SK-N-SH treated with all-trans-retinoic acid at 6 μM for 48 hours (cell line): ENCODE results near the gene BECN2.

Source experiments
- ATAC-seq: fragments of 200-7000 bp; cut with Tn5 transposase; 3 replicates; pipeline ENCODE4 v1.9.1; 2020; ENCODE audit warnings: mild to moderate bottlenecking, moderate library complexity
- ARNTL ChIP-seq: fragments of 450-650 bp; formaldehyde crosslinking; IDR thresholded peaks from 2 replicates; pipeline ENCODE4 v1.5.0; 2020; ENCODE audit warnings: low read depth, mild to moderate bottlenecking, moderate library complexity, borderline replicate concordance
- BACH2 ChIP-seq: fragments of 250-450 bp; sonication (Bioruptor Pico); IDR thresholded peaks from 2 replicates; pipeline ENCODE4 v1.9.0; 2021; ENCODE audit warnings: mild to moderate bottlenecking, borderline replicate concordance
- CSDC2 ChIP-seq: fragments of 250-450 bp; sonication (Bioruptor Pico); IDR thresholded peaks from 2 replicates; pipeline ENCODE4 v1.5.0; 2020; ENCODE audit warnings: mild to moderate bottlenecking, moderate library complexity
- ESRRG ChIP-seq: fragments of 250-450 bp; sonication (Bioruptor Pico); IDR thresholded peaks from 2 replicates; pipeline ENCODE4 v1.6.1; 2021; ENCODE audit warnings: mild to moderate bottlenecking
- GLIS3 ChIP-seq: fragments of 250-450 bp; sonication (Bioruptor Pico); IDR thresholded peaks from 2 replicates; pipeline ENCODE4 v1.5.0; 2020; ENCODE audit warnings: mild to moderate bottlenecking, moderate library complexity
- ISL1 ChIP-seq: fragments of 250-450 bp; sonication (Bioruptor Pico); IDR thresholded peaks from 2 replicates; pipeline ENCODE4 v2.1.2; 2022; ENCODE audit warnings: mild to moderate bottlenecking, moderate library complexity
- OSR1 ChIP-seq: fragments of 250-450 bp; sonication (Bioruptor Pico); IDR thresholded peaks from 2 replicates; pipeline ENCODE4 v1.8.0; 2022; ENCODE audit warnings: moderate library complexity, mild to moderate bottlenecking, inconsistent platforms
- PATZ1 ChIP-seq: fragments of 250-450 bp; sonication (Bioruptor Pico); IDR thresholded peaks from 2 replicates; pipeline ENCODE4 v1.8.0; 2020; ENCODE audit warnings: mild to moderate bottlenecking, moderate library complexity, borderline replicate concordance
- PPARA ChIP-seq: fragments of 250-450 bp; sonication (Bioruptor Pico); IDR thresholded peaks from 2 replicates; pipeline ENCODE4 v1.5.0; 2020; ENCODE audit warnings: mild to moderate bottlenecking, borderline replicate concordance
- RARB ChIP-seq: fragments of 250-450 bp; sonication (Bioruptor Pico); IDR thresholded peaks from 2 replicates; pipeline ENCODE4 v1.8.0; 2021; ENCODE audit warnings: mild to moderate bottlenecking, moderate library complexity
- SNAI2 ChIP-seq: fragments of 250-450 bp; sonication (Bioruptor Pico); IDR thresholded peaks from 2 replicates; pipeline ENCODE4 v1.5.0; 2020; ENCODE audit warnings: mild to moderate bottlenecking, moderate library complexity
- TCF4 ChIP-seq: fragments of 250-450 bp; sonication (Bioruptor Pico); IDR thresholded peaks from 2 replicates; pipeline ENCODE4 v1.8.0; 2021; ENCODE audit warnings: mild to moderate bottlenecking, moderate library complexity, borderline replicate concordance
- TOX ChIP-seq: fragments of 250-450 bp; sonication (Bioruptor Pico); IDR thresholded peaks from 2 replicates; pipeline ENCODE4 v1.8.0; 2021; ENCODE audit warnings: mild to moderate bottlenecking, moderate library complexity, borderline replicate concordance
- TSHZ2 ChIP-seq: fragments of 250-450 bp; sonication (Bioruptor Pico); IDR thresholded peaks from 2 replicates; pipeline ENCODE4 v1.5.0; 2020; ENCODE audit warnings: mild to moderate bottlenecking, moderate library complexity
- ZC3H10 ChIP-seq: fragments of 250-450 bp; sonication (Bioruptor Pico); IDR thresholded peaks from 2 replicates; pipeline ENCODE4 v1.5.1; 2021; ENCODE audit warnings: mild to moderate bottlenecking, moderate library complexity
- ZFP3 ChIP-seq: fragments of 250-450 bp; sonication (Bioruptor Pico); IDR thresholded peaks from 2 replicates; pipeline ENCODE4 v1.5.0; 2020; ENCODE audit warnings: mild to moderate bottlenecking, moderate library complexity
- ZFP30 ChIP-seq: fragments of 450-650 bp; formaldehyde crosslinking; IDR thresholded peaks from 2 replicates; pipeline ENCODE4 v1.5.0; 2022; ENCODE audit warnings: mild to moderate bottlenecking, moderate library complexity
- ZNF565 ChIP-seq: fragments of 450-650 bp; formaldehyde crosslinking; conservative IDR thresholded peaks from 2 replicates; pipeline ENCODE4 v1.5.0; 2020; ENCODE audit warnings: low read depth, mild to moderate bottlenecking, moderate library complexity
- ZNF70 ChIP-seq: fragments of 450-650 bp; formaldehyde crosslinking; IDR thresholded peaks from 2 replicates; pipeline ENCODE4 v1.5.0; 2020; ENCODE audit warnings: mild to moderate bottlenecking, moderate library complexity
- ZNF8 ChIP-seq: fragments of 450-650 bp; formaldehyde crosslinking; IDR thresholded peaks from 2 replicates; pipeline ENCODE4 v1.5.0; 2020; ENCODE audit warnings: mild to moderate bottlenecking, moderate library complexity
- TF ChIP-seq, protein P1 (sequence below): fragments of 250-450 bp; sonication (Bioruptor Pico); IDR thresholded peaks from 2 replicates; pipeline ENCODE4 v1.5.1; 2020; ENCODE audit warnings: low read depth, mild to moderate bottlenecking, moderate library complexity
- TF ChIP-seq, protein P2 (sequence below): fragments of 250-450 bp; sonication (Bioruptor Pico); IDR thresholded peaks from 2 replicates; pipeline ENCODE4 v1.5.1; 2021; ENCODE audit warnings: mild to moderate bottlenecking, moderate library complexity
- TF ChIP-seq, protein P3 (sequence below): fragments of 250-450 bp; sonication (Bioruptor Pico); IDR thresholded peaks from 2 replicates; pipeline ENCODE4 v1.8.0; 2021; ENCODE audit warnings: low read depth, mild to moderate bottlenecking, moderate library complexity, borderline replicate concordance

BECN2 gene

GRCh38 chr1:241924080-241924808 is 33.3 kb upstream of the BECN2 start:
- ATAC-seq: no peak
- TF ChIP-seq, protein P1, sequence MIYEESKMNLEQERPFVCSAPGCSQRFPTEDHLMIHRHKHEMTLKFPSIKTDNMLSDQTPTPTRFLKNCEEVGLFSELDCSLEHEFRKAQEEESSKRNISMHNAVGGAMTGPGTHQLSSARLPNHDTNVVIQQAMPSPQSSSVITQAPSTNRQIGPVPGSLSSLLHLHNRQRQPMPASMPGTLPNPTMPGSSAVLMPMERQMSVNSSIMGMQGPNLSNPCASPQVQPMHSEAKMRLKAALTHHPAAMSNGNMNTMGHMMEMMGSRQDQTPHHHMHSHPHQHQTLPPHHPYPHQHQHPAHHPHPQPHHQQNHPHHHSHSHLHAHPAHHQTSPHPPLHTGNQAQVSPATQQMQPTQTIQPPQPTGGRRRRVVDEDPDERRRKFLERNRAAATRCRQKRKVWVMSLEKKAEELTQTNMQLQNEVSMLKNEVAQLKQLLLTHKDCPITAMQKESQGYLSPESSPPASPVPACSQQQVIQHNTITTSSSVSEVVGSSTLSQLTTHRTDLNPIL (CRISPR knock-in tag): no peak
- TF ChIP-seq, protein P2, sequence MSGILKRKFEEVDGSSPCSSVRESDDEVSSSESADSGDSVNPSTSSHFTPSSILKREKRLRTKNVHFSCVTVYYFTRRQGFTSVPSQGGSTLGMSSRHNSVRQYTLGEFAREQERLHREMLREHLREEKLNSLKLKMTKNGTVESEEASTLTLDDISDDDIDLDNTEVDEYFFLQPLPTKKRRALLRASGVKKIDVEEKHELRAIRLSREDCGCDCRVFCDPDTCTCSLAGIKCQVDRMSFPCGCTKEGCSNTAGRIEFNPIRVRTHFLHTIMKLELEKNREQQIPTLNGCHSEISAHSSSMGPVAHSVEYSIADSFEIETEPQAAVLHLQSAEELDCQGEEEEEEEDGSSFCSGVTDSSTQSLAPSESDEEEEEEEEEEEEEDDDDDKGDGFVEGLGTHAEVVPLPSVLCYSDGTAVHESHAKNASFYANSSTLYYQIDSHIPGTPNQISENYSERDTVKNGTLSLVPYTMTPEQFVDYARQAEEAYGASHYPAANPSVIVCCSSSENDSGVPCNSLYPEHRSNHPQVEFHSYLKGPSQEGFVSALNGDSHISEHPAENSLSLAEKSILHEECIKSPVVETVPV: no peak
- TF ChIP-seq ZNF70 (CRISPR knock-in tag) (no peak), TSHZ2 (CRISPR knock-in tag) (no peak), ZNF8 (CRISPR knock-in tag) (no peak), ISL1 (no peak), ZFP30 (CRISPR knock-in tag) (no peak), ARNTL (no peak), ESRRG (no peak), GLIS3 (CRISPR knock-in tag) (no peak), RARB (no peak), ZFP3 (CRISPR knock-in tag) (no peak), CSDC2 (CRISPR knock-in tag) (no peak), ZC3H10 (no peak), BACH2 (CRISPR knock-in tag) (no peak), PATZ1 (CRISPR knock-in tag) (no peak), SNAI2 (CRISPR knock-in tag) (no peak)
- TF ChIP-seq, protein P3, sequence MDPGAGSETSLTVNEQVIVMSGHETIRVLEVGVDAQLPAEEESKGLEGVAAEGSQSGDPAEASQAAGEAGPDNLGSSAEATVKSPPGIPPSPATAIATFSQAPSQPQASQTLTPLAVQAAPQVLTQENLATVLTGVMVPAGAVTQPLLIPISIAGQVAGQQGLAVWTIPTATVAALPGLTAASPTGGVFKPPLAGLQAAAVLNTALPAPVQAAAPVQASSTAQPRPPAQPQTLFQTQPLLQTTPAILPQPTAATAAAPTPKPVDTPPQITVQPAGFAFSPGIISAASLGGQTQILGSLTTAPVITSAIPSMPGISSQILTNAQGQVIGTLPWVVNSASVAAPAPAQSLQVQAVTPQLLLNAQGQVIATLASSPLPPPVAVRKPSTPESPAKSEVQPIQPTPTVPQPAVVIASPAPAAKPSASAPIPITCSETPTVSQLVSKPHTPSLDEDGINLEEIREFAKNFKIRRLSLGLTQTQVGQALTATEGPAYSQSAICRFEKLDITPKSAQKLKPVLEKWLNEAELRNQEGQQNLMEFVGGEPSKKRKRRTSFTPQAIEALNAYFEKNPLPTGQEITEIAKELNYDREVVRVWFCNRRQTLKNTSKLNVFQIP (CRISPR knock-in tag): no peak

GRCh38 chr1:241926141-241926540 is 31.4 kb upstream of the BECN2 start:
- ATAC-seq: no peak
- no peak for TF ChIP-seq TOX
- TF ChIP-seq, protein P3 (CRISPR knock-in tag): no peak
- no peak for TF ChIP-seq SNAI2 (CRISPR knock-in tag)
- TF ChIP-seq ZNF565 (CRISPR knock-in tag): no peak
- TF ChIP-seq RARB: no peak
- TF ChIP-seq ZNF70 (CRISPR knock-in tag): no peak
- TF ChIP-seq OSR1 (CRISPR knock-in tag): no peak
- TF ChIP-seq TCF4 (CRISPR knock-in tag): no peak
- no peak for TF ChIP-seq PPARA (CRISPR knock-in tag)
- no peak for TF ChIP-seq PATZ1 (CRISPR knock-in tag)
- no peak for TF ChIP-seq ZNF8 (CRISPR knock-in tag)
